Skin of body (tissue), 2 donors: ENCODE measurements around the gene IL6. TPM values are rescaled to one million over a fixed set of nuclear protein-coding genes. Genes with fewer than 3 reads are reported as not detected.
"Not testable (repeated sequence)": the region's sequence is repeated elsewhere in the genome, so short reads cannot be mapped to it uniquely, and the experiment has no call there.

Source experiments
- DNase-seq: peaks from one replicate; lab custom pipeline; 2025; lab: John Stamatoyannopoulos, UW
- total RNA-seq: library from RNA; depleted of rRNA; stranded (reverse); fragments of >200 nt; gene quantifications from one replicate; pipeline ENCODE4 v1.2.3, GENCODE V29; 2014

The IL6 gene
- total RNA-seq, 1 donor from 2014 or later = 0.30 TPM

- not testable (repeated sequence) for DNase-seq
Observed at GRCh38 chr7:22779730-22780323, 52.8 kb downstream of the IL6 start.

DNA sequence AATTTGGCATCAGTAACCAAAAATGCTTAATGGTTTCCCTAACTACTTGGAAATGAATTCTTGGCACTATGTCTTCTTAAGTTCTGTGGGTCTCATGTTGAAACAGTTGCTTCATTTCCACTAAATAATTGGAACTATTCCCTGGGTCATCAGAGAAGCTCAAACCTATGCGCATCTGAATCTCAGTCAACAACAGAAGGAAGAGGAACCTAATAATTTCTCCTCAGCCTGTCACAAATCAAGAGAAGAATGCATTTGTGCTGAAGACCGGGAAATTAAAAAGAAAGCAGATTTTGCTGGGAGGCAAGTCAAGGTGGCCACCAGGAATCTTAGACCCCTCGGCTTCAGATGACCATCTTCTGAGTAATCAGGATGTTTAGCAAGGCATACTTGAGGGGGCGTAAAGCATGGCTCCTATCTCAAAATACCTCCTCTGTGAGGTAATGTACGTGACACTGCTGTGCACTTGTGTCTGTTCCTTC is 54.3 kb downstream of the IL6 start:
- no peak for DNase-seq

Other genes with a start within 250 kb of the IL6 start
- gene STEAP1B, start 227.0 kb upstream of the IL6 start, total RNA-seq = 2.0 TPM
- gene TOMM7, start 95.6 kb downstream of the IL6 start, total RNA-seq = 142 TPM